ENCODE measurements around the gene ANO7. TPM values are rescaled to one million over a fixed set of nuclear protein-coding genes. Genes with fewer than 3 reads are reported as not detected.

ANO7 gene
- total and polyA plus RNA-seq, 2 experiments from 2014 or later, result 0.22 to 2.6 TPM

DNA sequence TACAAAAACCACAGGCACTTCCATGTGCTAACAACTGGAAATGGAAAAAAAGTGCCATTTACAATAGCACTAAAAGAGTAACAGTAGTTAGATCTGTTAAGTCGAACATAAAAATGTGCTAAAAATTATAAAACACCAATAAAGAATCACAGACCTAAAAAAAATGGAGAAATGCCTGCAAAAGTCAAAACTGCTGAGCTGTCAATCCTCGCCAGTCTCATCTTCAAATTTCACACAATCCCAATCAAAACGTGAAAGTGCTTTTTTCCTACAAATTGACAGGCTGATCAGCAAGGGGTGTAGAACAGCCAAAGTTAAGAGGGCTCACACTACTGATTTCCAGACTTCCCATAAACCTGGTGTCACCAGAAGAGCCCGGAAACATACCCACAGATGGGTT lies 53.2 kb downstream of the ANO7 start:
- Histone ChIP-seq H3K79me2 (ENCODE audit: insufficient read depth) (peaks cover 100% of the 10 kb centered on the region), H2AFZ (no peak overlapping the region)
- WGBS, 2 experiments (ENCODE audit: low coverage in 1 of 2, low lambda C conversion rate in 2 of 2, missing lambda C conversion rate in 2 of 2), result 73 to 75% methylated on average over 4 of the region's 4 CpGs

DNA sequence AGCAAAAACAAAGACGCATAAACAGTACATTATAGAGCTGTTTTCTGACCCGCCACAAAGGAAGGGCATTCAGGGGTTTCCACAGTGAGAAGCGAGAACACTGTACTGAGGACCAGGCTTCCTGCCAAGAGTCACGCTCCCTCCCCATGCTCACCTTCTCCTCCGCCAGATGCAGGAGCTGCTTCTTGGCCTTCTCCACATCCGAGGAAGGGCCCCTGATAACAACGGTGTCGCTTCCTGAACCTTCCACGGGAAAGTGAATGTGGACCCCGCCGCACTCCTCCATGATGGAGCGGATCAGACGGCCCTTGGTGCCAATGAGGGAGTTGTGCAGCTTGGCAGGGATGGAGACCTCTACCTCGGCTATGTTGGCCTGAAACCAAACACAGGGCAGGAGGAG lies 53.8 kb downstream of the ANO7 start:
- peaks cover 6% of the 10 kb centered on the region; the same call in 1 of the 2 replicates for H4K20me1 ChIP-seq (ENCODE audit: insufficient read depth)
- no peaks in the 10 kb centered on the region for H3K9me2 ChIP-seq (ENCODE audit: insufficient read depth)
- 86 to 88% methylated on average over 14 of the region's 14 CpGs for WGBS, 2 experiments (ENCODE audit: low coverage in 1 of 2, low lambda C conversion rate in 2 of 2, missing lambda C conversion rate in 2 of 2)
- no peak overlapping the region for H3K27ac ChIP-seq
- H3K4me1 ChIP-seq (ENCODE audit: insufficient read depth), result no peaks in the 10 kb centered on the region
- H3K36me3 ChIP-seq (ENCODE audit: low read depth), result peaks cover 88% of the 10 kb centered on the region
- peaks cover 82% of the 10 kb centered on the region for H3F3A ChIP-seq (ENCODE audit: insufficient read depth)
- no peaks in the 10 kb centered on the region for H3K9me3 ChIP-seq (ENCODE audit: low read depth)
- no peak for DNase-seq
- no peak overlapping the region for H3K4me2 ChIP-seq (ENCODE audit: unreplicated experiment)
- no peak overlapping the region for H3K9ac ChIP-seq
- in situ Hi-C loops (cut with MboI), result no loop called here
- no peaks in the 10 kb centered on the region for H3K27me3 ChIP-seq (replicated peaks; ENCODE audit: insufficient read depth)
- no peak overlapping the region for H2AFZ ChIP-seq
- H3K4me3 ChIP-seq, result no peak overlapping the region
- no peak for TF ChIP-seq EZH2 (IDR thresholded peaks at IDR 0.05; ENCODE audit: insufficient read depth, poor library complexity, severe bottlenecking)
- TF ChIP-seq EZH2phosphoT487 (IDR thresholded peaks at IDR 0.05; ENCODE audit: insufficient read depth, low read depth), result no peak
- peaks cover 100% of the 10 kb centered on the region for H3K79me2 ChIP-seq (ENCODE audit: insufficient read depth)

More for the DNA sequence above, 53.2 kb downstream of the ANO7 start:
- H3K9me3 ChIP-seq (ENCODE audit: low read depth), result no peaks in the 10 kb centered on the region
- H4K20me1 ChIP-seq (ENCODE audit: insufficient read depth), result peaks cover 6% of the 10 kb centered on the region; the same call in 1 of the 2 replicates
- no peak for DNase-seq
- H3K4me2 ChIP-seq (ENCODE audit: unreplicated experiment), result no peak overlapping the region
- H3F3A ChIP-seq (ENCODE audit: insufficient read depth), result peaks cover 80% of the 10 kb centered on the region
- H3K36me3 ChIP-seq (ENCODE audit: low read depth), result peaks cover 87% of the 10 kb centered on the region
- H3K27ac ChIP-seq, result no peak overlapping the region
- H3K9me2 ChIP-seq (ENCODE audit: insufficient read depth), result no peaks in the 10 kb centered on the region
- in situ Hi-C loops (cut with MboI), result no loop called here
- no peak overlapping the region for H3K9ac ChIP-seq
- H3K4me1 ChIP-seq (ENCODE audit: insufficient read depth), result no peaks in the 10 kb centered on the region
- TF ChIP-seq EZH2 (IDR thresholded peaks at IDR 0.05; ENCODE audit: insufficient read depth, poor library complexity, severe bottlenecking) (no peak), EZH2phosphoT487 (IDR thresholded peaks at IDR 0.05; ENCODE audit: insufficient read depth, low read depth) (no peak)
- no peaks in the 10 kb centered on the region for H3K27me3 ChIP-seq (replicated peaks; ENCODE audit: insufficient read depth)
- no peak overlapping the region for H3K4me3 ChIP-seq

DNA sequence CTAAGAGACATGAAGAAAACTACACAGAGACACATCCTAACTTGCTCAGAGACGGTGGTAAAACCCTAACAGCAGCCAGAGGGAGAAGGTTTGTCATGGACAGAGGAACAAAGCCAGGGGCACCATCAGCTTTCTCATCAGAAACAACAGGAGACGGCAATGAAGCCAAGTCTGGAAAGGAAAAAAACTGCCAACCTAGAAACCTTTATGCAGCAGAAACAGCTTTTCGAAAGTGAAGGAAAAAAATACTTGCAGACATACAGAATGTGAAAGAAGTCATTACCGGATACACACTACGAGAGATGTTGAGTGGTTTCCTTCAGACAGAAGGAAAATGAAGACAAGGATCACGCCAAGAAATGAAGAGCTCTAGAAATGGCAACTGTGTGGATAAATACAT lies 55.9 kb downstream of the ANO7 start:
- TF ChIP-seq EZH2 (IDR thresholded peaks at IDR 0.05; ENCODE audit: insufficient read depth, poor library complexity, severe bottlenecking) (no peak), EZH2phosphoT487 (IDR thresholded peaks at IDR 0.05; ENCODE audit: insufficient read depth, low read depth) (no peak)
- Histone ChIP-seq H3K27me3 (replicated peaks; ENCODE audit: insufficient read depth) (no peaks in the 10 kb centered on the region), H3K79me2 (ENCODE audit: insufficient read depth) (peaks cover 98% of the 10 kb centered on the region), H2AFZ (no peak overlapping the region), H3K9me3 (ENCODE audit: low read depth) (no peaks in the 10 kb centered on the region), H3K9me2 (ENCODE audit: insufficient read depth) (no peaks in the 10 kb centered on the region), H3K27ac (no peak overlapping the region), H3F3A (ENCODE audit: insufficient read depth) (peaks cover 80% of the 10 kb centered on the region), H4K20me1 (ENCODE audit: insufficient read depth) (peaks cover 6% of the 10 kb centered on the region; the same call in 1 of the 2 replicates), H3K9ac (no peak overlapping the region), H3K36me3 (ENCODE audit: low read depth) (peaks cover 88% of the 10 kb centered on the region), H3K4me1 (ENCODE audit: insufficient read depth) (no peaks in the 10 kb centered on the region), H3K4me3 (no peak overlapping the region), H3K4me2 (ENCODE audit: unreplicated experiment) (no peak overlapping the region)
- 89 to 90% methylated on average over 6 of the region's 6 CpGs for WGBS, 2 experiments (ENCODE audit: low coverage in 1 of 2, low lambda C conversion rate in 2 of 2, missing lambda C conversion rate in 2 of 2)
- in situ Hi-C loops (cut with MboI), result no loop called here
- DNase-seq, result no peak

DNA sequence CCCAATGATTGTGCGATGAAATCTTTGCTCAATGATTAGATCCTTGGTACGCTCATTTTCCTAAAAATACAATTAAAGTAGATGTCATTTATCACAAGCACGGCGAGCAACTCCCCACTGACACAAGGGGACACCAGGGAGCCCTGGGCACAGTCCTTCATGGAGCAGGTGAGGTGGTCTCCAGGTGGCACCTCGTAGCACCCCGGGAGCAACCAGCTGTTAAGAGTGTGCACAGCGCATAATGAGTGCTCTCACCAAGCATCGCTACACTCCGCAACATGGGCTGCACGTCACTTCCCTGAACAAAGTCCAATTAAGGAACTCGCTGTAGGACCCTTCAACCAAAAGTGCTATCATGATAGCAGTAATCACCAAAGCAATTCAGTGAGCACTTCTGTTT lies 59.8 kb downstream of the ANO7 start:
- Histone ChIP-seq H3K4me3 (no peak overlapping the region), H3K4me1 (ENCODE audit: insufficient read depth) (no peaks in the 10 kb centered on the region), H3K9me3 (ENCODE audit: low read depth) (no peaks in the 10 kb centered on the region), H2AFZ (no peak overlapping the region), H3F3A (ENCODE audit: insufficient read depth) (peaks cover 56% of the 10 kb centered on the region), H3K27ac (no peak overlapping the region), H4K20me1 (ENCODE audit: insufficient read depth) (0 out of 2 replicates have a peak, but pooled peaks cover 8% of the 10 kb centered on the region), H3K9me2 (ENCODE audit: insufficient read depth) (no peaks in the 10 kb centered on the region), H3K36me3 (ENCODE audit: low read depth) (peaks cover 89% of the 10 kb centered on the region), H3K4me2 (ENCODE audit: unreplicated experiment) (no peak overlapping the region), H3K79me2 (ENCODE audit: insufficient read depth) (peaks cover 98% of the 10 kb centered on the region), H3K27me3 (replicated peaks; ENCODE audit: insufficient read depth) (no peaks in the 10 kb centered on the region), H3K9ac (no peak overlapping the region)
- TF ChIP-seq EZH2phosphoT487 (IDR thresholded peaks at IDR 0.05; ENCODE audit: insufficient read depth, low read depth) (no peak), EZH2 (IDR thresholded peaks at IDR 0.05; ENCODE audit: insufficient read depth, poor library complexity, severe bottlenecking) (no peak)
- WGBS, 2 experiments (ENCODE audit: low coverage in 1 of 2, low lambda C conversion rate in 2 of 2, missing lambda C conversion rate in 2 of 2), result 90 to 93% methylated on average over 11 of the region's 11 CpGs
- DNase-seq, result no peak
- in situ Hi-C loops (cut with MboI), result no loop called here

DNA sequence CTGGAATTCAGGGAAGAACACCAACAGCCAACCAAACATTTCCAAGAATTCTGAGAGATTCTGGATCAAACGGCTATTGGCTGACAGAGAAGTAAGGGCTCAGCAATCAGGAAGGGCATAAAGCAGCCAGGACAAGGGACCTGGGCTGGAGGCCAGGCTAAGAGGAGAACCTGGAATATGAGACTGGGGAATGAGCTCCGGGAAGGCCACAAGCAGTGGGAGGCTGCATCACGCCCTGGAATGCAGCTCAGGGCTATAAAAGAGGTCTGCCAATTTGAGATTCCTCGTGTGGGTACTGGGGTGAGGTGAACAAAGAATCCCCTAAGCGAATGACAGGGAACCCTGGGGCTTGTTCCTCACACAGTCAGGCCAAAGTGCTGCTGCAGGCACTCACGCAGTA lies 60.4 kb downstream of the ANO7 start:
- H3K4me1 ChIP-seq (ENCODE audit: insufficient read depth), result no peaks in the 10 kb centered on the region
- H3K4me3 ChIP-seq, result no peak overlapping the region
- no peak overlapping the region for H3K4me2 ChIP-seq (ENCODE audit: unreplicated experiment)
- 0 out of 2 replicates have a peak overlapping the region, but pooled peaks have one; percentile 13 for H3K27ac ChIP-seq
- H3K27me3 ChIP-seq (replicated peaks; ENCODE audit: insufficient read depth), result no peaks in the 10 kb centered on the region
- H3K36me3 ChIP-seq (ENCODE audit: low read depth), result peaks cover 89% of the 10 kb centered on the region
- DNase-seq, result peak; percentile 33
- 62 to 68% methylated on average over 6 of the region's 6 CpGs for WGBS, 2 experiments (ENCODE audit: low coverage in 1 of 2, low lambda C conversion rate in 2 of 2, missing lambda C conversion rate in 2 of 2)
- in situ Hi-C loops (cut with MboI), result no loop called here
- peaks cover 54% of the 10 kb centered on the region for H3F3A ChIP-seq (ENCODE audit: insufficient read depth)
- no peaks in the 10 kb centered on the region for H3K9me2 ChIP-seq (ENCODE audit: insufficient read depth)
- TF ChIP-seq EZH2phosphoT487 (IDR thresholded peaks at IDR 0.05; ENCODE audit: insufficient read depth, low read depth) (no peak), EZH2 (IDR thresholded peaks at IDR 0.05; ENCODE audit: insufficient read depth, poor library complexity, severe bottlenecking) (no peak)
- H2AFZ ChIP-seq, result no peak overlapping the region
- no peaks in the 10 kb centered on the region for H3K9me3 ChIP-seq (ENCODE audit: low read depth)
- H4K20me1 ChIP-seq (ENCODE audit: insufficient read depth), result 0 out of 2 replicates have a peak, but pooled peaks cover 8% of the 10 kb centered on the region
- H3K79me2 ChIP-seq (ENCODE audit: insufficient read depth), result peaks cover 98% of the 10 kb centered on the region
- no peak overlapping the region for H3K9ac ChIP-seq

All from GM23248 (cell line).